ENCODE data around the gene DNAH8.

Gene DNAH8

GRCh38 chr6:39048481-39049399, 333.6 kb downstream of the DNAH8 start, which contains the start of gene GLP1R:
GLP1R (plus strand) TSS chr6:39048781; CDS start chr6:39048841, 60 bp downstream.
- DNase-seq, result no peak
- Histone ChIP-seq H3K4me3 (ENCODE audit: low read depth, low read length) (no peak within 1 kb of the TSS), H3K36me3 (replicated peaks) (no peaks in the 10 kb centered on the region), H3K27me3 (replicated peaks) (peaks cover 26% of the 10 kb centered on the region), H3K27ac (no peak within 1 kb of the TSS)
- TF ChIP-seq CTCF (IDR thresholded peaks at IDR 0.05; ENCODE audit: low read depth, low read length, missing control alignments), result no peak
- in situ Hi-C loops (cut with HindIII; ENCODE audit: low pct_ligation_motif_present, low sequenced_read_pairs), result no loop called here

- in situ Hi-C loops (cut with HindIII; ENCODE audit: low pct_ligation_motif_present, low sequenced_read_pairs), result no loop called here
- Histone ChIP-seq H3K4me3 (ENCODE audit: low read depth, low read length) (no peak overlapping the region), H3K27ac (no peak overlapping the region), H3K36me3 (replicated peaks) (no peaks in the 10 kb centered on the region), H3K27me3 (replicated peaks) (peaks cover 26% of the 10 kb centered on the region)
- no peak for TF ChIP-seq CTCF (IDR thresholded peaks at IDR 0.05; ENCODE audit: low read depth, low read length, missing control alignments)
- no peak for DNase-seq
These were observed 334.6 kb downstream of the DNAH8 start for GRCh38 chr6:39049575-39050283.

GRCh38 chr6:39050453-39051112, 335.5 kb downstream of the DNAH8 start:
- Histone ChIP-seq H3K27ac (no peak overlapping the region), H3K27me3 (replicated peaks) (peaks cover 26% of the 10 kb centered on the region), H3K36me3 (replicated peaks) (no peaks in the 10 kb centered on the region), H3K4me3 (ENCODE audit: low read depth, low read length) (no peak overlapping the region)
- no peak for TF ChIP-seq CTCF (IDR thresholded peaks at IDR 0.05; ENCODE audit: low read depth, low read length, missing control alignments)
- DNase-seq, result no peak
- in situ Hi-C loops (cut with HindIII; ENCODE audit: low pct_ligation_motif_present, low sequenced_read_pairs), result no loop called here

GRCh38 chr6:39051399-39052122, 336.4 kb downstream of the DNAH8 start:
- DNase-seq, result no peak
- Histone ChIP-seq H3K4me3 (ENCODE audit: low read depth, low read length) (no peak overlapping the region), H3K27me3 (replicated peaks) (peaks cover 26% of the 10 kb centered on the region), H3K36me3 (replicated peaks) (no peaks in the 10 kb centered on the region), H3K27ac (no peak overlapping the region)
- TF ChIP-seq CTCF (IDR thresholded peaks at IDR 0.05; ENCODE audit: low read depth, low read length, missing control alignments), result no peak
- in situ Hi-C loops (cut with HindIII; ENCODE audit: low pct_ligation_motif_present, low sequenced_read_pairs), result no loop called here

- H3K4me3 ChIP-seq (ENCODE audit: low read depth, low read length), result no peak overlapping the region
- TF ChIP-seq CTCF (IDR thresholded peaks at IDR 0.05; ENCODE audit: low read depth, low read length, missing control alignments), result no peak
- in situ Hi-C loops (cut with HindIII; ENCODE audit: low pct_ligation_motif_present, low sequenced_read_pairs), result no loop called here
- H3K27ac ChIP-seq, result no peak overlapping the region
- no peak for DNase-seq
- no peaks in the 10 kb centered on the region for H3K36me3 ChIP-seq (replicated peaks)
- H3K27me3 ChIP-seq (replicated peaks), result peaks cover 17% of the 10 kb centered on the region
These were observed 338.0 kb downstream of the DNAH8 start for GRCh38 chr6:39053016-39053624.

All from brain microvascular endothelial cell (primary cell).